K562 (cell line): ENCODE measurements around the gene N4BP2. TPM values are rescaled to one million over a fixed set of nuclear protein-coding genes. Genes with fewer than 3 reads are reported as not detected.

Source experiments
- ATAC-seq: fragments of 200-7000 bp; cut with Tn5 transposase; 3 replicates; pipeline ENCODE4 v1.9.1; 2020; ENCODE audit warnings: moderate library complexity
- BruUV-seq: library from RNA; stranded (reverse); fragments of 400-500 nt; replicated peaks from 2 replicates; lab custom pipeline; 2021; lab: Mats Ljungman, UMichigan
- CTCF ChIA-PET: fragments of 300-600 bp; formaldehyde crosslinking; extraction: SDS; loops from one replicate; lab custom pipeline; 2021; ENCODE audit warnings: low intra/inter-chr PET ratio; lab: Yijun Ruan, JAX
- POLR2A ChIA-PET: fragments of 300-600, 350-650 bp; sonication (Branson Sonifier 250); formaldehyde crosslinking; extraction: SDS; loops from one replicate; lab custom pipeline; 2021; ENCODE audit warnings: antibody characterized with exemption, inconsistent platforms; lab: Yijun Ruan, JAX
- DNase-seq, 4 experiments: peaks; one replicate each; pipeline versions ENCODE4 v3.0.0 to v3.0.0-alpha.2; 2011 to 2018; ENCODE audit warnings: low spot score in 3 of 4, mixed read lengths in 3 of 4; ENCODE audit errors: extremely low read depth in 1 of 4
- FAIRE-seq: peaks from 2 replicates; lab custom pipeline; 2011; peaks lifted over from hg19 to GRCh38; lab: Jason Lieb, UNC
- H2AFZ ChIP-seq: 2 replicates; pipeline ENCODE4 v1.6.0; 2011; ENCODE audit warnings: low read depth, low read length, control low read depth, inconsistent platforms
- H3K27ac ChIP-seq: fragments of 200-600 bp; 3 replicates; pipeline ENCODE4 v1.8.0; 2011; ENCODE audit warnings: low read depth, mild to moderate bottlenecking, control low read depth, inconsistent platforms, low read length, moderate library complexity, mixed read lengths; ENCODE audit errors: extremely low read depth
- H3K27me3 ChIP-seq, 2 experiments: fragments of 300-600 bp in 1 of 2; 2 replicates in 1 of 2; 3 replicates in 1 of 2; pipeline versions ENCODE4 v1.6.0 to v1.8.0; 2011; ENCODE audit warnings: inconsistent platforms in 2 of 2, low read length in 2 of 2, mild to moderate bottlenecking in 1 of 2, mixed read lengths in 1 of 2, moderate library complexity in 1 of 2; ENCODE audit not compliant: control insufficient read depth in 2 of 2, insufficient read depth in 2 of 2
- H3K36me3 ChIP-seq: fragments of 300-600 bp; 3 replicates; pipeline ENCODE4 v1.8.0; 2011; ENCODE audit warnings: mild to moderate bottlenecking, low read length, inconsistent platforms; ENCODE audit not compliant: control insufficient read depth, insufficient read depth
- H3K4me1 ChIP-seq, 2 experiments: fragments of 200-600 bp in 1 of 2; replicated peaks in 1 of 2; 2 replicates in 1 of 2; 3 replicates in 1 of 2; pipeline versions ENCODE4 v1.5.1 to v1.8.0; 2011; ENCODE audit warnings: inconsistent platforms in 2 of 2, low read length in 2 of 2, mild to moderate bottlenecking in 1 of 2, mixed read lengths in 1 of 2, moderate library complexity in 1 of 2; ENCODE audit not compliant: control insufficient read depth in 2 of 2, insufficient read depth in 2 of 2
- H3K4me2 ChIP-seq: 2 replicates; pipeline ENCODE4 v1.6.1; 2011; ENCODE audit warnings: low read length, control low read depth, inconsistent platforms, mixed read lengths; ENCODE audit not compliant: insufficient read depth
- H3K4me3 ChIP-seq: fragments of 200-600 bp; sonication (generic), shearing (Covaris generic); 2 replicates; pipeline ENCODE4 v1.5.1; 2016; ENCODE audit warnings: control low read depth, inconsistent platforms
- H3K79me2 ChIP-seq: fragments of 200-600 bp; 3 replicates; pipeline ENCODE4 v1.8.0; 2011; ENCODE audit warnings: low read length, inconsistent platforms; ENCODE audit not compliant: control insufficient read depth, insufficient read depth
- H3K9ac ChIP-seq, 2 experiments: 2 replicates each; pipeline versions ENCODE4 v1.6.0 to v1.6.1; 2011; ENCODE audit warnings: low read depth in 2 of 2, low read length in 2 of 2, control low read depth in 1 of 2, inconsistent platforms in 1 of 2, mild to moderate bottlenecking in 1 of 2, mixed read lengths in 1 of 2; ENCODE audit not compliant: insufficient read depth in 1 of 2
- H3K9me1 ChIP-seq: one replicate; pipeline ENCODE4 v1.6.0; 2011; ENCODE audit warnings: inconsistent platforms, mild to moderate bottlenecking, low read length, moderate library complexity; ENCODE audit not compliant: control insufficient read depth, insufficient read depth
- H3K9me3 ChIP-seq: replicated peaks from 2 replicates; pipeline ENCODE4 v1.5.1; 2011; ENCODE audit warnings: low read depth, low read length, inconsistent platforms; ENCODE audit not compliant: control insufficient read depth, insufficient read depth
- H4K20me1 ChIP-seq: replicated peaks from 2 replicates; pipeline ENCODE4 v1.6.1; 2011; ENCODE audit warnings: low read length, inconsistent platforms, mixed read lengths; ENCODE audit not compliant: control insufficient read depth, insufficient read depth
- ATF1 ChIP-seq, 2 experiments: fragments of 450-650 bp in 1 of 2; IDR thresholded peaks; 2 replicates each; pipeline ENCODE4 v1.6.1; 2016; ENCODE audit warnings: missing compliant biosample characterization in 1 of 2, missing genetic modification characterization in 1 of 2
- BCOR ChIP-seq: fragments of 450-650 bp; IDR thresholded peaks from 2 replicates; pipeline ENCODE4 v1.6.1; 2016
- CC2D1A ChIP-seq: fragments of 450-650 bp; IDR thresholded peaks from 2 replicates; pipeline ENCODE4 v1.6.1; 2017; ENCODE audit warnings: mild to moderate bottlenecking
- CHD1 ChIP-seq: fragments of 200-600 bp; sonication (generic); IDR thresholded peaks from one replicate; pipeline ENCODE4 v1.6.1; 2012; ENCODE audit warnings: mild to moderate bottlenecking, moderate library complexity, low read length, inconsistent platforms
- CTBP1 ChIP-seq: fragments of 450-650 bp; IDR thresholded peaks from 2 replicates; pipeline ENCODE4 v1.6.1; 2016; ENCODE audit warnings: borderline replicate concordance
- HOXB6 ChIP-seq: fragments of 250-450 bp; sonication (Bioruptor Pico); IDR thresholded peaks from 2 replicates; pipeline ENCODE4 v1.5.1; 2022; ENCODE audit warnings: mild to moderate bottlenecking, borderline replicate concordance
- ILK ChIP-seq: fragments of 450-650 bp; IDR thresholded peaks from 2 replicates; pipeline ENCODE4 v1.6.1; 2016; ENCODE audit warnings: missing genetic modification characterization, low read depth, mild to moderate bottlenecking, missing compliant biosample characterization, moderate library complexity, borderline replicate concordance
- KAT7 ChIP-seq: sonication (generic); formaldehyde crosslinking; IDR thresholded peaks from 2 replicates; pipeline ENCODE4 v1.8.0; 2022; ENCODE audit warnings: missing genetic modification reagents, mild to moderate bottlenecking, borderline replicate concordance
- KLF6 ChIP-seq: fragments of 250-450 bp; sonication (Bioruptor Pico); IDR thresholded peaks from 2 replicates; pipeline ENCODE4 v1.4.0; 2020; ENCODE audit warnings: mild to moderate bottlenecking, moderate library complexity, borderline replicate concordance
- MCM3 ChIP-seq: fragments of 450-650 bp; IDR thresholded peaks from 2 replicates; pipeline ENCODE4 v1.6.1; 2016
- OTX1 ChIP-seq: fragments of 450-650 bp; formaldehyde crosslinking; IDR thresholded peaks from 2 replicates; pipeline ENCODE4 v1.4.0; 2022; ENCODE audit warnings: mild to moderate bottlenecking
- ZNF436 ChIP-seq: fragments of 250-450, 450-650 bp; sonication (Bioruptor Pico); formaldehyde crosslinking; IDR thresholded peaks from 2 replicates; pipeline ENCODE4 v1.7.0; 2020; ENCODE audit warnings: mild to moderate bottlenecking
- ZNF449 ChIP-seq: fragments of 250-450 bp; sonication (Bioruptor Pico); IDR thresholded peaks from 2 replicates; pipeline ENCODE4 v1.8.0; 2022; ENCODE audit warnings: moderate library complexity, mild to moderate bottlenecking, inconsistent platforms
- WGBS: fragments of 100-300 bp; shearing (Covaris generic); methylation state at CpG from one replicate; pipeline ENCODE4 v1.1.6; 2016; ENCODE audit warnings: low coverage, mixed read lengths; ENCODE audit not compliant: insufficient coverage; ENCODE audit errors: missing lambda C conversion rate; 5-methylcytosine and 5-hydroxymethylcytosine counted together
- in situ Hi-C: fragments of 300-500 bp; cut with MboI; formaldehyde crosslinking; loops from 4 replicates; pipeline ENCODE4 v1.15.0; 2018; ENCODE audit warnings: inconsistent platforms, mixed read lengths
- intact Hi-C: fragments of 100-400 bp; cut with micrococcal nuclease; formaldehyde crosslinking; loops from 2 replicates; pipeline ENCODE4 v1.14.2; 2022
- polyA plus RNA-seq, 8 experiments: library from polyadenylated mRNA; depleted of rRNA in 4 of 8; stranded (reverse) in 5 of 8; unstranded in 3 of 8; fragments of >200 nt; fragmentation: Nextera tagmentation in 2 of 8; fragmentation: Illumina TruSeq in 1 of 8; extraction: Ambion mirVana in 2 of 8; extraction: Trizol in 1 of 8; gene quantifications; 2 replicates each; pipeline versions ENCODE4 v1.2.1 to v1.2.3, GENCODE V29; 2011 to 2014; ENCODE audit warnings: inconsistent platforms in 1 of 8, missing spikeins in 1 of 8
- total RNA-seq, 7 experiments: library from RNA; depleted of rRNA in 6 of 7; stranded (reverse); fragments of >200 nt in 6 of 7; fragmentation: Illumina TruSeq in 2 of 7; extraction: Trizol in 2 of 7; gene quantifications; 2 replicates each; pipeline versions ENCODE4 v1.2.1 to v1.2.3, GENCODE V29; 2011 to 2021; ENCODE audit warnings: low replicate concordance in 1 of 7

N4BP2 gene
- total and polyA plus RNA-seq, 9 of the 15 experiments (the other 6 are each of a cell fraction or from before 2014, with no cell fraction given), result 2.7 to 12.6 (median 7.6) TPM

DNA sequence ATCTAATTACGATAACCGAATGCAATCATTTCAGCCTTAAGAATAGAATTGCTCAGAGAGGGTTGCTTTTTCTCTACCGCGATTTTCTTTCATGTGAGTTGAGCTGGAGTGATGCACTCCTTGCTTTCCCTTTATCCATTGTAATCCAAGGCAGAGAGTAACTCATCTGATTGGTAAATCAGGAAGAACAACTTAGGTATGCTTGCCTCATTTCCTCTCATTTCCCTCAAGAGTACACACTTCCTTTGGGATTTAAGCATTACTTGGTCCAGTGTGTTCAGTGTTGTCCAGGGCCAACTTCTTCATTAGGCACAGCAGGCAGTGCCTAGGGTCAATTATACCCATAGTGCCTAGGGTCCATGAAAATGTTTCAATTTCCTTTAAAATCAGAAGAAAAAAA, 15.7 kb upstream of the N4BP2 start:
- no peak overlapping the region for H3K4me3 ChIP-seq

More for the DNA sequence above, 15.7 kb upstream of the N4BP2 start:
- no TSS peak for BruUV-seq
- H3K9me3 ChIP-seq, result no peaks in the 10 kb centered on the region
- H3K9me1 ChIP-seq, result no peaks in the 10 kb centered on the region
- H3K9ac ChIP-seq, result no peak overlapping the region
- FAIRE-seq, result no peak
- WGBS, result 44% methylated on average over 4 of the region's 4 CpGs
- in situ Hi-C loops, result no loop called here
- H3K36me3 ChIP-seq, result no peaks in the 10 kb centered on the region
- CTCF ChIA-PET, result no interaction called here
- no peak for DNase-seq
- POLR2A ChIA-PET, result no interaction called here
- H2AFZ ChIP-seq, result no peak overlapping the region
- H3K4me2 ChIP-seq, result no peak overlapping the region
- H4K20me1 ChIP-seq, result no peaks in the 10 kb centered on the region
- no peak for ATAC-seq
- no peak overlapping the region for H3K27ac ChIP-seq
- TF ChIP-seq ILK (tag) (no peak), KAT7 (CRISPR knock-in tag) (no peak), ZNF449 (CRISPR knock-in tag) (no peak), ZNF436 (no peak), OTX1 (CRISPR knock-in tag) (no peak), CHD1 (no peak), CC2D1A (no peak), CTBP1 (no peak), MCM3 (no peak), BCOR (no peak), KLF6 (CRISPR knock-in tag) (no peak), ATF1 (CRISPR knock-in tag; IDR thresholded peaks at IDR 0.05) (no peak), ATF1 (tag; IDR thresholded peaks at IDR 0.05) (no peak), HOXB6 (CRISPR knock-in tag) (no peak)
- no peaks in the 10 kb centered on the region for H3K79me2 ChIP-seq
- no peaks in the 10 kb centered on the region; a peak in 1 of 5 replicates for H3K4me1 ChIP-seq
- no peaks in the 10 kb centered on the region for H3K27me3 ChIP-seq
- intact Hi-C loops, result no loop called here
